HepG2 (cell line): ENCODE data around the gene SLX9. TPM values are rescaled to one million over a fixed set of nuclear protein-coding genes. Genes with fewer than 3 reads are reported as not detected.

ENCODE experiments used
- CCDC6 ChIP-seq: sonication (generic); formaldehyde crosslinking; IDR thresholded peaks from 2 replicates; pipeline ENCODE4 v1.8.1; 2022; ENCODE audit warnings: mild to moderate bottlenecking, missing genetic modification reagents, moderate library complexity
- GABPB1 ChIP-seq: IDR thresholded peaks from 2 replicates; pipeline ENCODE4 v1.6.1; 2016; ENCODE audit warnings: mild to moderate bottlenecking, missing genetic modification reagents, moderate library complexity, missing compliant biosample characterization
- HCFC1 ChIP-seq: fragments of 150-350 bp; IDR thresholded peaks from 2 replicates; pipeline ENCODE4 v1.6.1; 2014; ENCODE audit warnings: low read depth, low read length
- HDAC1 ChIP-seq: sonication (generic); formaldehyde crosslinking; IDR thresholded peaks from 2 replicates; pipeline ENCODE4 v1.5.1; 2020; ENCODE audit warnings: mild to moderate bottlenecking, missing genetic modification reagents
- HES4 ChIP-seq: sonication (generic); formaldehyde crosslinking; IDR thresholded peaks from 2 replicates; pipeline ENCODE4 v1.9.0; 2021; ENCODE audit warnings: mild to moderate bottlenecking, missing genetic modification reagents, borderline replicate concordance
- HMG20A ChIP-seq: IDR thresholded peaks from 2 replicates; pipeline ENCODE4 v1.6.1; 2016; ENCODE audit warnings: borderline replicate concordance
- HNRNPL ChIP-seq: fragments of 200-400 bp; formaldehyde crosslinking; IDR thresholded peaks from 2 replicates; pipeline ENCODE4 v1.6.1; 2017; ENCODE audit warnings: mild to moderate bottlenecking, low read depth, low read length
- MXD4 ChIP-seq: IDR thresholded peaks from 2 replicates; pipeline ENCODE4 v1.6.1; 2016; ENCODE audit warnings: mild to moderate bottlenecking, missing biosample characterization, missing genetic modification reagents
- NCOA2 ChIP-seq: sonication (generic); formaldehyde crosslinking; IDR thresholded peaks from 2 replicates; pipeline ENCODE4 v1.8.0; 2022; ENCODE audit warnings: inconsistent platforms
- REPIN1 ChIP-seq: sonication (generic); formaldehyde crosslinking; IDR thresholded peaks from 2 replicates; pipeline ENCODE4 v1.8.0; 2022; ENCODE audit warnings: missing genetic modification reagents, low read depth, mild to moderate bottlenecking, borderline replicate concordance
- SRSF1 ChIP-seq: fragments of 200-400 bp; formaldehyde crosslinking; optimal IDR thresholded peaks from 2 replicates; pipeline ENCODE3; 2017; ENCODE audit warnings: mild to moderate bottlenecking, low read depth, low read length, moderate library complexity
- TARDBP ChIP-seq: sonication (generic); formaldehyde crosslinking; IDR thresholded peaks from 2 replicates; pipeline ENCODE4 v1.8.0; 2022; ENCODE audit warnings: mild to moderate bottlenecking, missing genetic modification reagents
- U2AF2 ChIP-seq: fragments of 200-400 bp; formaldehyde crosslinking; IDR thresholded peaks from 2 replicates; pipeline ENCODE4 v1.6.1; 2017; ENCODE audit warnings: low read depth, mild to moderate bottlenecking, low read length
- ZNF274 ChIP-seq: sonication (generic); formaldehyde crosslinking; IDR thresholded peaks from 2 replicates; pipeline ENCODE4 v1.5.1; 2020; ENCODE audit warnings: mild to moderate bottlenecking, missing genetic modification reagents
- ZNF749 ChIP-seq: sonication (generic); formaldehyde crosslinking; IDR thresholded peaks from 2 replicates; pipeline ENCODE4 v1.8.0; 2022; ENCODE audit warnings: mild to moderate bottlenecking, missing genetic modification reagents, moderate library complexity, borderline replicate concordance
- ZNF782 ChIP-seq: sonication (generic); formaldehyde crosslinking; IDR thresholded peaks from 2 replicates; pipeline ENCODE4 v1.4.0; 2020; ENCODE audit warnings: missing genetic modification reagents, mild to moderate bottlenecking, borderline replicate concordance
- polyA plus RNA-seq, 8 experiments: library from polyadenylated mRNA; depleted of rRNA in 3 of 8; stranded (reverse) in 7 of 8; unstranded in 1 of 8; fragments of >200 nt; fragmentation: Illumina TruSeq in 4 of 8; extraction: Trizol in 4 of 8; gene quantifications; 2 replicates each; pipeline versions ENCODE4 v1.2.1 to v1.2.3, GENCODE V29; 2011 to 2016; ENCODE audit warnings: low read depth in 4 of 8, missing spikeins in 1 of 8, mixed read lengths in 1 of 8; ENCODE audit not compliant: insufficient read depth in 1 of 8
- total RNA-seq, 5 experiments: library from RNA; depleted of rRNA; stranded (reverse); fragments of >200 nt; fragmentation: Illumina TruSeq; extraction: Trizol; gene quantifications; 2 replicates each; pipeline ENCODE4 v1.2.3, GENCODE V29; 2016; ENCODE audit warnings: low read depth in 1 of 5
- TF ChIP-seq, protein P1 (sequence below): IDR thresholded peaks from 2 replicates; pipeline ENCODE4 v1.6.1; 2016
- TF ChIP-seq, protein P2 (sequence below): sonication (generic); formaldehyde crosslinking; IDR thresholded peaks from 2 replicates; pipeline ENCODE4 v1.4.0; 2020; ENCODE audit warnings: missing genetic modification reagents
- TF ChIP-seq, protein P3 (sequence below): sonication (generic); formaldehyde crosslinking; IDR thresholded peaks from 2 replicates; pipeline ENCODE4 v1.4.0; 2020; ENCODE audit warnings: missing genetic modification reagents, low read depth, mild to moderate bottlenecking, borderline replicate concordance

Gene SLX9
- total and polyA plus RNA-seq, 2 of the 13 experiments (the other 11 are each of a cell fraction or from before 2014, with no cell fraction given) = 21.0 to 47.1 TPM

GRCh38 chr21:44912506-44913412 lies 27.1 kb upstream of the SLX9 start (continued):
- TF ChIP-seq, protein P1, sequence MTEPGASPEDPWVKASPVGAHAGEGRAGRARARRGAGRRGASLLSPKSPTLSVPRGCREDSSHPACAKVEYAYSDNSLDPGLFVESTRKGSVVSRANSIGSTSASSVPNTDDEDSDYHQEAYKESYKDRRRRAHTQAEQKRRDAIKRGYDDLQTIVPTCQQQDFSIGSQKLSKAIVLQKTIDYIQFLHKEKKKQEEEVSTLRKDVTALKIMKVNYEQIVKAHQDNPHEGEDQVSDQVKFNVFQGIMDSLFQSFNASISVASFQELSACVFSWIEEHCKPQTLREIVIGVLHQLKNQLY = peak; percentile 78; the same call in 1 of the 2 replicates
- peak; percentile 53; the same call in 1 of the 2 replicates for TF ChIP-seq ZNF782 (CRISPR knock-in tag)
- TF ChIP-seq HCFC1 = peak; percentile 16; the same call in 1 of the 2 replicates
- peak; percentile 68; the same call in 1 of the 2 replicates for TF ChIP-seq NCOA2 (CRISPR knock-in tag)
- peak; percentile 9; the same call in 1 of the 2 replicates for TF ChIP-seq HES4 (CRISPR knock-in tag)
- peak; percentile 11; the same call in 1 of the 2 replicates for TF ChIP-seq ZNF274 (CRISPR knock-in tag)
- TF ChIP-seq, protein P2, sequence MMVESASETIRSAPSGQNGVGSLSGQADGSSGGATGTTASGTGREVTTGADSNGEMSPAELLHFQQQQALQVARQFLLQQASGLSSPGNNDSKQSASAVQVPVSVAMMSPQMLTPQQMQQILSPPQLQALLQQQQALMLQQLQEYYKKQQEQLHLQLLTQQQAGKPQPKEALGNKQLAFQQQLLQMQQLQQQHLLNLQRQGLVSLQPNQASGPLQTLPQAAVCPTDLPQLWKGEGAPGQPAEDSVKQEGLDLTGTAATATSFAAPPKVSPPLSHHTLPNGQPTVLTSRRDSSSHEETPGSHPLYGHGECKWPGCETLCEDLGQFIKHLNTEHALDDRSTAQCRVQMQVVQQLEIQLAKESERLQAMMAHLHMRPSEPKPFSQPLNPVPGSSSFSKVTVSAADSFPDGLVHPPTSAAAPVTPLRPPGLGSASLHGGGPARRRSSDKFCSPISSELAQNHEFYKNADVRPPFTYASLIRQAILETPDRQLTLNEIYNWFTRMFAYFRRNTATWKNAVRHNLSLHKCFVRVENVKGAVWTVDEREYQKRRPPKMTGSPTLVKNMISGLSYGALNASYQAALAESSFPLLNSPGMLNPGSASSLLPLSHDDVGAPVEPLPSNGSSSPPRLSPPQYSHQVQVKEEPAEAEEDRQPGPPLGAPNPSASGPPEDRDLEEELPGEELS (CRISPR knock-in tag) = peak; percentile 48; the same call in 1 of the 2 replicates
- 0 out of 2 replicates have a peak, but pooled peaks have one; percentile 9 for TF ChIP-seq CCDC6 (CRISPR knock-in tag)
- peak; percentile 89 for TF ChIP-seq HNRNPL
- peak; percentile 69 for TF ChIP-seq REPIN1
- TF ChIP-seq GABPB1 (CRISPR knock-in tag) = peak; percentile 77; the same call in 1 of the 2 replicates
- 0 out of 2 replicates have a peak, but pooled peaks have one; percentile 30 for TF ChIP-seq U2AF2
- peak; percentile 28; the same call in 1 of the 2 replicates for TF ChIP-seq TARDBP (CRISPR knock-in tag)
- TF ChIP-seq HMG20A (CRISPR knock-in tag) = peak; percentile 56; the same call in 1 of the 2 replicates
- TF ChIP-seq, protein P3, sequence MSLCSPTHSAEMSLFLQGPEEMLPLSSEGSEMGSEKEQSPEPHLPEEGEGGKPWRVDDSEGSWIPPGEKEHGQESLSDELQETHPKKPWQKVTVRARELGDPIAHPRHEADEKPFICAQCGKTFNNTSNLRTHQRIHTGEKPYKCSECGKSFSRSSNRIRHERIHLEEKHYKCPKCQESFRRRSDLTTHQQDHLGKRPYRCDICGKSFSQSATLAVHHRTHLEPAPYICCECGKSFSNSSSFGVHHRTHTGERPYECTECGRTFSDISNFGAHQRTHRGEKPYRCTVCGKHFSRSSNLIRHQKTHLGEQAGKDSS (CRISPR knock-in tag) = peak; percentile 27; the same call in 1 of the 2 replicates
- peak; percentile 98 for TF ChIP-seq HDAC1
- peak; percentile 70; the same call in 1 of the 2 replicates for TF ChIP-seq MXD4 (CRISPR knock-in tag)
- peak; percentile 74 for TF ChIP-seq SRSF1
- TF ChIP-seq ZNF749 (CRISPR knock-in tag) = 0 out of 2 replicates have a peak, but pooled peaks have one; percentile 10
